SH-SY5Y (cell line): Measurements from ENCODE around the gene RAB27A.

ENCODE experiments used
- GATA2 ChIP-seq: IDR thresholded peaks from 2 replicates; pipeline ENCODE4 v1.6.1; 2011; ENCODE audit warnings: mild to moderate bottlenecking, low read depth, low read length
- GATA3 ChIP-seq: IDR thresholded peaks from 2 replicates; pipeline ENCODE4 v1.6.1; 2011; ENCODE audit warnings: low read depth, mild to moderate bottlenecking, low read length, moderate library complexity

GRCh38 chr15:55250392-55250791, 39.2 kb downstream of the RAB27A start:
- TF ChIP-seq GATA2 (no peak), GATA3 (no peak)
